Keratinocyte (primary cell): Measurements from ENCODE around the gene NEUROD2. TPM values are rescaled to one million over a fixed set of nuclear protein-coding genes. Genes with fewer than 3 reads are reported as not detected.
A peak's percentile ranks its signal among the peaks of the same experiment; 100 is the strongest.

Source experiments
- DNase-seq: peaks from one replicate; pipeline ENCODE4 v3.0.0-alpha.2; 2011; ENCODE audit warnings: low read depth, missing footprints, low spot score
- FAIRE-seq: peaks from 2 replicates; lab custom pipeline; 2011; peaks lifted over from hg19 to GRCh38; lab: Jason Lieb, UNC
- H2AFZ ChIP-seq: 2 replicates; pipeline ENCODE4 v1.6.0; 2012; ENCODE audit warnings: low read length, control low read depth, inconsistent platforms; ENCODE audit not compliant: control insufficient read depth
- H3K27ac ChIP-seq: 2 replicates; pipeline ENCODE4 v1.5.1; 2011; ENCODE audit warnings: low read length; ENCODE audit not compliant: control insufficient read depth, insufficient read depth
- H3K27me3 ChIP-seq: 3 replicates; pipeline ENCODE4 v1.6.0; 2011; ENCODE audit warnings: low read length; ENCODE audit not compliant: control insufficient read depth, insufficient read depth; ENCODE audit errors: extremely low read depth
- H3K36me3 ChIP-seq, 2 experiments: 2 replicates in 1 of 2; 3 replicates in 1 of 2; pipeline ENCODE4 v1.5.1; 2011; ENCODE audit warnings: low read length in 2 of 2, mild to moderate bottlenecking in 1 of 2; ENCODE audit not compliant: control insufficient read depth in 2 of 2, insufficient read depth in 2 of 2; ENCODE audit errors: extremely low read depth in 1 of 2
- H3K4me1 ChIP-seq: 3 replicates; pipeline ENCODE4 v1.5.1; 2011; ENCODE audit warnings: low read length; ENCODE audit not compliant: control insufficient read depth, insufficient read depth; ENCODE audit errors: extremely low read depth
- H3K4me2 ChIP-seq: 3 replicates; pipeline ENCODE4 v1.6.0; 2011; ENCODE audit warnings: low read depth, low read length; ENCODE audit not compliant: control insufficient read depth, insufficient read depth; ENCODE audit errors: extremely low read depth
- H3K4me3 ChIP-seq, 3 experiments: fragments of 200-600 bp in 1 of 3; sonication (generic) in 1 of 3; 2 replicates in 2 of 3; 3 replicates in 1 of 3; pipeline ENCODE4 v1.5.1; 2011 to 2016; ENCODE audit warnings: low read length in 3 of 3, mild to moderate bottlenecking in 3 of 3, control low read depth in 2 of 3, inconsistent platforms in 1 of 3, low read depth in 1 of 3, mixed read lengths in 1 of 3, mixed run types in 1 of 3, moderate library complexity in 1 of 3; ENCODE audit not compliant: control insufficient read depth in 2 of 3, insufficient read depth in 2 of 3; ENCODE audit errors: extremely low read depth in 1 of 3
- H3K79me2 ChIP-seq: 2 replicates; pipeline ENCODE4 v1.6.0; 2012; ENCODE audit warnings: low read length; ENCODE audit not compliant: control insufficient read depth, insufficient read depth
- H3K9ac ChIP-seq: 3 replicates; pipeline ENCODE4 v1.6.0; 2011; ENCODE audit warnings: low read length; ENCODE audit not compliant: control insufficient read depth, insufficient read depth; ENCODE audit errors: extremely low read depth
- H3K9me1 ChIP-seq: 3 replicates; pipeline ENCODE4 v1.6.0; 2011; ENCODE audit warnings: low read length; ENCODE audit not compliant: control insufficient read depth, insufficient read depth; ENCODE audit errors: extremely low read depth
- H3K9me3 ChIP-seq: 2 replicates; pipeline ENCODE4 v1.5.1; 2012; ENCODE audit warnings: low read depth, low read length; ENCODE audit not compliant: control insufficient read depth
- H4K20me1 ChIP-seq: 3 replicates; pipeline ENCODE4 v1.6.0; 2011; ENCODE audit warnings: low read length; ENCODE audit not compliant: control insufficient read depth, insufficient read depth; ENCODE audit errors: extremely low read depth
- EZH2 ChIP-seq: IDR thresholded peaks from one replicate; pipeline ENCODE4 v1.6.1; 2012; ENCODE audit warnings: inconsistent platforms, mild to moderate bottlenecking, low read length, moderate library complexity
- dilution Hi-C: fragments of 300-500 bp; cut with MboI; formaldehyde crosslinking; loops from one replicate; pipeline ENCODE4 v1.7.0; 2020; ENCODE audit warnings: low sequenced_read_pairs; ENCODE audit not compliant: extremely low pct_ligation_motif_present
- polyA plus RNA-seq, 5 experiments: library from polyadenylated mRNA; depleted of rRNA in 3 of 5; stranded (reverse) in 3 of 5; stranded (forward) in 1 of 5; unstranded in 1 of 5; fragments of >200 nt; gene quantifications; 1 replicate in 1 of 5; 2 replicates in 3 of 5; 3 replicates in 1 of 5; pipeline versions ENCODE4 v1.2.1 to v1.2.3, GENCODE V29; 2011 to 2012; ENCODE audit warnings: missing spikeins in 2 of 5, low read depth in 1 of 5, low replicate concordance in 1 of 5
- TF ChIP-seq, protein P1 (sequence below), 3 experiments: IDR thresholded peaks in 1 of 3; conservative IDR thresholded peaks in 1 of 3; optimal IDR thresholded peaks in 1 of 3; 2 replicates in 2 of 3; 3 replicates in 1 of 3; pipeline versions ENCODE3 to v1.5.1; 2011; ENCODE audit warnings: low read length in 3 of 3, mild to moderate bottlenecking in 3 of 3, moderate library complexity in 2 of 3, control low read depth in 1 of 3, inconsistent platforms in 1 of 3; ENCODE audit not compliant: insufficient read depth in 2 of 3; ENCODE audit errors: extremely low read depth in 1 of 3

Gene NEUROD2
- polyA plus RNA-seq, 1 donor (not counting 4 experiments of a cell fraction or from before 2014, with no cell fraction given): not detected

DNA sequence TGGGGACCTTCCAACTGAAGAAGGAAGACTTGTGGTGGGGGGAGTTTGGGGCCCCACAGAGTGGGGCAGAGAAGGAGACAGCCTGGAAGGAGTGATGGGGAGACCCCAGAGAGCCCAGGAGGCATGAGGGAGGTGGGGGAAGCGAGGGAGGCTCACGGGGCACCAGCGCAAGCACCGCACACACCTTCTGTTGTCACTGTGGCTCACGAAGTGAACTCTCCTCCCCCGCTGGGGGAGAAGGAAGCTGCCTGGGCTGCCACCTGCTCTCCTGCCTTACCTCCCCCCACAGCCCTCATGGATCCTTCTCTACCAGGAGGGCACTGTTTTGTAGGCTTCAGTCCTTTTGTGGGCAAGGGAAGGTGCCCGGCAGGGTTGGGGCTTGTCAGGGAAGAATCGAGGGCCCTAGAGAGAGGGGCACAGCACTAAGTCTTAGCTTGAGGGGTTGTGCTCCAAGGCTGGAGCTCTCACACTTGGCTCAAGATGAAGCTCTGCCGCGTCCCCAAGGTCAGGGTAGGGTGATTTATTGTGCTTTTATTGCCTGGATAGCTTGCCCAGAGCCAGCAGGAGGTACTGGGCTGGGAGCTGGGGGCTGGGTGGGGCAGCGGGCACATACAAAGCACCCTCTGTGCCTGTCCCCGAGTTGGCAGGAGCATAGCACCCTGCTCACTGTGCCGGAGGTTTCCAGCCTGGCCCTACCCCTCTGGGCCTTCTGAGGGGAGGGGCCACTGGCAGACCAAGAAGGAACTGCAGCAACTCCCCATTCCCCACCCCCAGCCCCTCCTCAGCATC lies 24.6 kb upstream of the NEUROD2 start:
- Histone ChIP-seq H2AFZ (no peak overlapping the region), H3K4me3 (no peak overlapping the region), H3K9me1 (no peaks in the 10 kb centered on the region), H3K9ac (no peak overlapping the region), H3K9me3 (no peaks in the 10 kb centered on the region), H3K4me1 (peaks cover 16% of the 10 kb centered on the region), H3K27me3 (peaks cover 12% of the 10 kb centered on the region), H3K4me2 (no peak overlapping the region), H3K27ac (no peak overlapping the region), H3K79me2 (peaks cover 3% of the 10 kb centered on the region), H3K36me3 (no peaks in the 10 kb centered on the region), H4K20me1 (no peaks in the 10 kb centered on the region)
- TF ChIP-seq EZH2: no peak
- TF ChIP-seq, protein P1, sequence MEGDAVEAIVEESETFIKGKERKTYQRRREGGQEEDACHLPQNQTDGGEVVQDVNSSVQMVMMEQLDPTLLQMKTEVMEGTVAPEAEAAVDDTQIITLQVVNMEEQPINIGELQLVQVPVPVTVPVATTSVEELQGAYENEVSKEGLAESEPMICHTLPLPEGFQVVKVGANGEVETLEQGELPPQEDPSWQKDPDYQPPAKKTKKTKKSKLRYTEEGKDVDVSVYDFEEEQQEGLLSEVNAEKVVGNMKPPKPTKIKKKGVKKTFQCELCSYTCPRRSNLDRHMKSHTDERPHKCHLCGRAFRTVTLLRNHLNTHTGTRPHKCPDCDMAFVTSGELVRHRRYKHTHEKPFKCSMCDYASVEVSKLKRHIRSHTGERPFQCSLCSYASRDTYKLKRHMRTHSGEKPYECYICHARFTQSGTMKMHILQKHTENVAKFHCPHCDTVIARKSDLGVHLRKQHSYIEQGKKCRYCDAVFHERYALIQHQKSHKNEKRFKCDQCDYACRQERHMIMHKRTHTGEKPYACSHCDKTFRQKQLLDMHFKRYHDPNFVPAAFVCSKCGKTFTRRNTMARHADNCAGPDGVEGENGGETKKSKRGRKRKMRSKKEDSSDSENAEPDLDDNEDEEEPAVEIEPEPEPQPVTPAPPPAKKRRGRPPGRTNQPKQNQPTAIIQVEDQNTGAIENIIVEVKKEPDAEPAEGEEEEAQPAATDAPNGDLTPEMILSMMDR (optimal IDR thresholded peaks at IDR 0.05 in 1 of 3, IDR thresholded peaks at IDR 0.05 in 1 of 3, conservative IDR thresholded peaks at IDR 0.05 in 1 of 3; ENCODE audit: extremely low read depth in 1 of 3, insufficient read depth in 2 of 3, low read length in 3 of 3): no peak
- DNase-seq (no peak), FAIRE-seq (no peak)
- dilution Hi-C loops: no loop called here

DNA sequence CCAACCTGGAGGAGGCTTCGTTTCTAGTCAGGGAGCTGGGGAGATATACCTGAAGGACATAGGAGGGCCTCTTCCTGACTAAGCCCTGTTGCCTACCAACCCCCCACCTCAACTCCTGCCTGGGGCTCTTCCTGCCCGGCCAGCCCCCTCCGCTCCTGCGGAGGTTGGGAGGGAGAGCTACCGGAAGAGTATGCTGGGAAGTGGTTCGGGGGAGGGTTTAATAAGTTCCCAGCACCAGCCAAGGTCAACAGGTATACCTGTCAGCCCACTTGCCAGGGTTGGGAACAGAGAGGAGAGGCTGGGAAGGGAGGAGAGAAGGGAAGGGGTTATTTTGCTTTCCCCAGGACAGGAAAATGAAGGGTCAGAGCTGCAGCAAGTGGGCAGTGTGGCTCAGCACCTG lies 23.7 kb upstream of the NEUROD2 start:
- TF ChIP-seq EZH2: no peak
- TF ChIP-seq, protein P1 (optimal IDR thresholded peaks at IDR 0.05 in 1 of 3, IDR thresholded peaks at IDR 0.05 in 1 of 3, conservative IDR thresholded peaks at IDR 0.05 in 1 of 3; ENCODE audit: extremely low read depth in 1 of 3, insufficient read depth in 2 of 3, low read length in 3 of 3): no peak
- peaks cover 18% of the 10 kb centered on the region for H3K4me1 ChIP-seq
- H3K27me3 ChIP-seq: peaks cover 21% of the 10 kb centered on the region
- H3K4me2 ChIP-seq: peak overlapping the region; percentile 52
- no peaks in the 10 kb centered on the region for H3K36me3 ChIP-seq
- no peaks in the 10 kb centered on the region for H3K79me2 ChIP-seq
- H3K9ac ChIP-seq: no peak overlapping the region
- no peaks in the 10 kb centered on the region for H3K9me3 ChIP-seq
- H3K9me1 ChIP-seq: no peaks in the 10 kb centered on the region
- H3K4me3 ChIP-seq: no peak overlapping the region
- no peaks in the 10 kb centered on the region for H4K20me1 ChIP-seq
- H3K27ac ChIP-seq: no peak overlapping the region
- no peak for FAIRE-seq
- no peak for DNase-seq
- peak overlapping the region; percentile 59 for H2AFZ ChIP-seq
- dilution Hi-C loops: no loop called here
